Prostate gland (tissue), 2 donors: ENCODE measurements around the gene KRTAP3-2.

Experiments
- CTCF ChIP-seq, 4 experiments: fragments of 200-600 bp in 2 of 4; fragments of 450-650 bp in 2 of 4; sonication (generic) in 2 of 4; IDR thresholded peaks; 1 replicate in 3 of 4; 2 replicates in 1 of 4; pipeline ENCODE4 v1.5.1; 2016 to 2019; ENCODE audit warnings: antibody characterized with exemption in 4 of 4, mild to moderate bottlenecking in 2 of 4, moderate library complexity in 2 of 4
- POLR2AphosphoS5 ChIP-seq: sonication (generic); formaldehyde crosslinking; IDR thresholded peaks from one replicate; pipeline ENCODE4 v1.6.1; 2017; ENCODE audit warnings: antibody characterized with exemption

- TF ChIP-seq CTCF (IDR thresholded peaks at IDR 0.05) (no peak), POLR2AphosphoS5 (no peak)
These were observed 27.2 kb upstream of the KRTAP3-2 start, which contains the start of gene KRTAP1-5 for GRCh38 chr17:41026715-41027471.
